Glomerular visceral epithelial cell (primary cell): Measurements from ENCODE around the gene FXR2.

ENCODE experiments used
- DNase-seq: peaks from one replicate; pipeline ENCODE4 v3.0.0-alpha.2; 2016; ENCODE audit errors: extremely low spot score

Gene FXR2

GRCh38 chr17:7552621-7553051 is 62.1 kb downstream of the FXR2 start:
- no peak for DNase-seq

DNA sequence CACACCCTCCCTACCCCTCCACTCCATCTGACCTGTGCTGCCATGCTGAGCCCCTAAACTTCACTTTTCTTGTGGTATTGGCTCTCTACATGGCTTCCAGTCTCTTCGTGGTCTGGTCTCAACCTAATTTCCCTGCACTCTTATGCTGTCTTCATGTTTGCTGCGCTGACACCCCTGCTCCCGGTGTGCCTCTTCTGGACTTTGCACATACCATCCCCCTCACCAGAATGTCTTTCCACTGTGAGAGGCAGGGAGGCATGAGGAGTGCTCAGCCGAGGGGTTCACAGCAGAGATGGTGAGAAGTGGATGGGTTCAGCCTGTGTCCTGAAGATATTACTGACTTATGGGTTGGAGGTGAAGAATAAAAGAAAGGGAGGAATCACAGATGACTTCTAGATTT is 63.3 kb downstream of the FXR2 start:
- DNase-seq: no peak

GRCh38 chr17:7550344-7550743 is 64.4 kb downstream of the FXR2 start:
- DNase-seq: no peak

DNA sequence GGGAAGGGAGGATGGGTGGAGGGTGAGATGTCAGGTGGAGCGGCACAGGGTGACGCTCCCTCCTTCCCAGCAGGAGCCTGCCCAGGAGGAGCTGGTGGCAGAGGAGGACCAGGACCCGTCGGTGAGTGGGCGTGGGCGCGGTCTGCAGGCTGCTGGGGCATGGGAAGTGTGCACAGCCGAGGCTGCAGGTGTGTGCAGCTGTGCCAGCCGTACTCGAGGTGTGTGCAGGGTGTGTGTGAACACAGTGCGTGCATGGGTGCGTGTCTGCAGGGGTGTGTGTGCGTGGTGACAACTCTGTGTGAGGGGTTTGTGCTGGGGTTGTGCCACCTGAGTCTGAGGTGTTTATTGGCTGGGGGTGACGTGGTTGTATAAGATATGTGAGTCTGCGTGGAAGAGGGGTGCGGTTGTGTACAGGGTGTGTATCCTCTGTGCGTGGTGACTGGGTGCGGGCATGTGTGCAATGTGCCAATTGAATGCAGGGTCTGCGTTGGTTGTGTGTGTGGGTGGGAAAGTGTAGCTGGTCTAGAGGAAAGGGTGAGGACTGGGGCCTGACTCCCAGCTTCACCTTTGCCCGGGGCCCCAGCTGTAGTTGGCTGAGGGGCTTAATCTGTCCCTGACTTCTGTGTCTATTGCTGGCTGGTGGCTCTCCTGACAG is 65.2 kb downstream of the FXR2 start:
- DNase-seq: no peak

- DNase-seq: peak; percentile 28
Observed at GRCh38 chr17:7548585-7549400, 65.9 kb downstream of the FXR2 start, which contains the start of gene TNFSF12. Gene TNFSF12, plus strand, starts transcription at chr17:7549058. Its CDS starts 96 bp downstream, at chr17:7549154.

GRCh38 chr17:7544911-7545310 is 69.8 kb downstream of the FXR2 start:
- DNase-seq: no peak
